Measurements from ENCODE around the gene PTPRU.
"Not testable (repeated sequence)": the region's sequence is repeated elsewhere in the genome, so short reads cannot be mapped to it uniquely, and the experiment has no call there.

PTPRU gene

DNA sequence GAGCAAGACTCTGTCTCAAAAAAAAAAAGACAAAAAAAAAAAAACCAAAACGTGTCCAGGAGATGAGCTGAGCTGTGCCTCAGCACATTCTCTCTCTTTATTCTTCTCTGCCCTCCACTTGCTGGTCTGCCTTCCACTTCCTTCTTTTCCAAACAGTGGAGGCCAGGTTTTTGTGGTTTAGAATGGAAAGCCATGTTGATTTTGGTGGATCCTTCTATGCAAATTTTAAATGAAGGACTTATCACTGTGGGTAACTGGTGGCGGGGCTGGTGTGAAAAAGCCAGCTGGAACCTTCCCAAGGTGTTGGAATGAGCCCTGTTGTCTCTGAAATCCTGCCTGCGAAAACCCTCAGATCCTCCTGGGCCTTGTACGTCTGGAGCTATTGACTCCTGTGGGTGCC is 61.9 kb downstream of the PTPRU start:
- DNase-seq, result no peak

DNA sequence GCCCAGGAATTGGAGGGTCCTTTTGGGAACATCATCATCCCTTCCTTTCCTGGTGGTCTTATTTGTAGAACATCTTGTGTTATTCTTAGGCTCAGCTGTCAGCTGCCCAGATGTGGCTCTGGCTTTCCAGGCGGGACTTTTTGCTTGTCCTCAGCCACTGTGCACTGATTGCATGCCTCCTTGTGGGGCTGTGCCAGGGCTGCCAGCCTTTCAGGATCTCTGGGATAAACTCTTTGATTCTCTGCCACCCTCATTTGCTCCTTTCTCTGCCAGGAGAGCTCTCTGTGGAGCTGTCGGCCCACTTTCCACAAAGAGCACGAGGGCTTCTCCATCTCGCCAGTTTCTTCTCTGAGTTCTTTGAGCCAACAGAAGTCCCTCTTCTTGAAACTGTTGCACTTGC is 63.1 kb downstream of the PTPRU start:
- no peak for DNase-seq

- DNase-seq, result not testable (repeated sequence)
Measured at GRCh38 chr1:29301732-29302131, 65.4 kb downstream of the PTPRU start.

- DNase-seq, result no peak
Measured at GRCh38 chr1:29303201-29304024, 67.1 kb downstream of the PTPRU start.

GRCh38 chr1:29304025-29304684 is 67.8 kb downstream of the PTPRU start:
- DNase-seq, result no peak

GRCh38 chr1:29305943-29306342 is 69.6 kb downstream of the PTPRU start:
- DNase-seq, result no peak

DNA sequence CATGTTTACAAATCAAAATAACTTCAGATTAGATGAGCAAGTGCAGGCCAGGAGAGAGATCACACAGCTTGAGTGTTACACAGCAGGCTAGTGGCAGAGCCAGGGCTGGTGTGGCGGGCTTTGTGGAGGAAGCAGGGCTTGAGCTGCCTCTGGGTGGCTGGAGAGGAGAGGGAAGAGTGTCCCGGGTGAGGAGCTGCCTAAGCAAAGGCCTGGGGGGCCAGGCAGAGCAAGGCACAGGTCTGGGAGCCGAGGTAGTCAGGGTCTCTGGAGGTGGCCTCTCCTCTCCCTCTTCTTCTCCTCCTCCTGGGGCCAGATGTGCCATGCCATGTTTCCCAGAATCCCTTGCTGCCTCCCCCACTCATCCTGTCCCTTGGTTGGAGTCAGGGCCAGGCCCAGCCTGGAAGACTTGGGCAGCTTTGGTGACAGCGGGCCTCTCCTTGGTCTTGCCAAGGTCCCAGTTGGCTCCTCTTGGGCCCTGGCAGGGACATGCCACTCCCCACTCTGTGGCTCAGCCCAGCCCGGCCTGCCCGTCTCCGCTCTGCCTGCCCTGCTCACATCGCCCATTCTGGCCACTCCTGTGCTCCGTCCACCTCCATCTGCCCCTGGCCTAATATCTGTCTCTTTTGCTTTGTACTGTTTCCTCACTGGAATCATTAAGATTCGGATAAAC is 70.3 kb downstream of the PTPRU start:
- no peak for DNase-seq

DNA sequence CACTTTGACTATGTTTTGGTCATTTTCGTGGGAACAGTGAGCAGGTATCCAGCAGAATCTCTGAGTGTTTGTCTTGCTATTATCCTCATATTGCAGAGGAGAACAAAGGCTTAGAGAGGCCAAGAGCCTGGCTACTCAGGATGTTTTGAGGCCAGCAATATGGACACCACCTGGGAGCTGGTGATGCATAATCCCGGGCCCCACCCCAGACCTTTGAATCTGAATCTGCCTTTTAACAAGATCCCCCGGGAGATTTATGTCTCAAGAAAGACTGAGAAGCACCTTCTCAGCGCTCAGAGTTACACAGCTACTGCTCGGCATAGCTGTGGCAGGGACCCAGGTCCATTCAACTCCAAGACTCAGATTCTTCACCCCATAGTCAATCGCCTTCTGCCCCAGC is 72.8 kb downstream of the PTPRU start:
- no peak for DNase-seq

DNA sequence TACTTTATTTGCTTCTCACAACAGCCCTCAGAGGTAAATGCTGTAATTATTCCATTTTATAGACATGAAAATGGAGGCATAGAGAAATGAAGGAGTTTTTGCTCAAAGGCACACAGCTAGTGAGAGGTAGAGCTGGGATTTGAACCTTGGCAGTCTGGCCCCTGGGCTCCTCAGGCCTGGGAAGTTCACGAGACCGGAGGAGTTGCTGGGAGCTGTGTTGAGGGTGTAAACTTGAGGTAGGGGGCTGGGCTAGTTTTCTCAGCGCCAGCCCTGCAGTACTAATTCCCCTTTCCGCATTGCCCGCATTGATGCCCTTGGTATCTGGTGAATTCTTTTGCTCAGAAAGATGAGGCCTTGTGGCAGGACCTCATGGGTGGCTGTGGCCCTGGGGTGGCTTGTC is 73.3 kb downstream of the PTPRU start:
- no peak for DNase-seq

DNA sequence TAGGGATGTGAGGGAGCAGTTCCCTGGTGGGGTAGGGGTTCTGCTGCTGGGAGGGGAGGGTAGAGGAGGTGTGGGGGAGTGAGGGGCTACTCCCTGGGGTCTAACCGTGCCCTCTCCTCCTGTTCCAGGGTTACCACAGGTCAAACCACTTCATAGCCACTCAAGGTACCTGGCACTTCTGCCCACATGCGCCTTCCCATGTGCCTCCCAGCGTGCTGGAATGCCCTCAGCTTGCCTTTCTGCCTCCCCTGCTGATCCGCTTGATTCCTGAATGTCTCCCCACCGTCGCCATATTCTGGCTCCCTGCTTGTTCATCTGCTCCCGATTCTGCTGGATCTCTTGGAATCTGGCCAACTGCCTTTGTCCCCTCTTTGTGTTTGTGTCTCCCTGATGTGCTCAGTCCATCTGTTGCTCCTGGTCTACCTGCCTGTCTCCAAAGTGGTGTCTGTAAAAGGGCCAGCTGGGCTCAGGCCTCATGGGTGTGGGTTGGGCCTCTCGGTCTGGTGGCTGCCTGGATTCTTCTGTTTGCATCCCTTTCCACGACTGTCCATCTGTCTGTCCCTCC is 74.4 kb downstream of the PTPRU start:
- peak; percentile 44 for DNase-seq

GRCh38 chr1:29311352-29312030 is 75.2 kb downstream of the PTPRU start:
- DNase-seq, result no peak

DNA sequence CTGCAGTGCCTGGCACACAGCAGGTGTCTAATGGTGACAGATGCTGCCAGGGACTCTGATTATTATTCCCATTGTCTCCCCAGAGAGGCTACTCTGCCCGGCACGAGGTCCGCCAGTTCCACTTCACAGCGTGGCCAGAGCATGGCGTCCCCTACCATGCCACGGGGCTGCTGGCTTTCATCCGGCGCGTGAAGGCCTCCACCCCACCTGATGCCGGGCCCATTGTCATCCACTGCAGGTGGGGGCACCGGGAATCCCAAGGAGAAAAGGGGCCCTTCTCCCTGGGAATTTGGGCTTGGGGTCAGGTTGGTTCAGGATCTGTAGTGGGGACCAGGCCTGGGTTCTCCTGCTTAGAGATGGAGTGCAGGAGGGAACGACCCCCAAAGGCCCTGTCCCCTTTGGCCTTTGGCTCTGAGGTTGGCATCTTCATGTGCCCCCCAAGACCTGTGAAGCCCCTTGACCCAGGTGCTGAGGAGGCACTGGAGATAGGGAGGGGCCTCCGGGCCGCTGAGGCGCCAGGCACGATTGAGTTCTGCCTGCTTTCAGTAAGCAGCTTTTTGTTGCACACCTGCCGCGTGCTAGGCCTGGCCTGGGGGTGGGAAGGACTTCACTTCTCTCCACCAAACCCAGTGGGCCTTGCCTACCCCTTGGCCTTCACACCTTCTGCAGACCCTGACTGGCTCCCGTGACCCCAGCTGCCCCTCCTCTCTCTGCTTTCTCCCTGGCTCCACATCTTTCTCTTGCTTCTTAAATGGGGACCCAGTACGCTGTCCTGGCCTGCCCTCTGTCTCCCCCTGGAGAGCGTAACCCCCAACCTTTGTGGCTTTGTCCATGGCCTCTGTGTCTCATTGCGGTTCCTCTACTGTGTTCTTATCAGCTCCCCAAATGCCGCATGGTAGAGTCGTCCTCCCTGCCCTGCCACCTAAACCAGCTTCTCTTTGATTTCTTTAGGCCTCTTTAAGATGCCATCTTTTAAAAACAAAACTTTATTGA is 76.4 kb downstream of the PTPRU start:
- no peak for DNase-seq

DNA sequence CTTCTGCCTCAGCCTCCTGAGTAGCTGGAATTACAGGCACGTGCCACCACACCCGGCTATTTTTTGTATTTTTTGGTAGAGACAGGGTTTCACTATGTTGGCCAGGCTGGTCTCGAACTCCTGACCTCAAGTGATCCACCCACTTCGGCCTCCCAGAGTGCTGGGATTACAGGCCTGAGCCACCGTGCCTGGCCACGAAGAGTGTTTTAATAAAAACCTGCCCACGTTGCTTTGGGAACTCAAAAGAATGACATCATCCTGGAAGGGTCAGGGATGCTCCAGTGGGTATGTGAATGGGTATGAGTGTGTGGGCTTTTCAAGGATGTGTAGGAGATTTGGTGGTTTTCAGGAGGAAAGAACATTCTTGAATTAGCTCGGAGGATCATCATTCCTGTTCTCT is 78.4 kb downstream of the PTPRU start:
- DNase-seq, result not testable (repeated sequence)

DNA sequence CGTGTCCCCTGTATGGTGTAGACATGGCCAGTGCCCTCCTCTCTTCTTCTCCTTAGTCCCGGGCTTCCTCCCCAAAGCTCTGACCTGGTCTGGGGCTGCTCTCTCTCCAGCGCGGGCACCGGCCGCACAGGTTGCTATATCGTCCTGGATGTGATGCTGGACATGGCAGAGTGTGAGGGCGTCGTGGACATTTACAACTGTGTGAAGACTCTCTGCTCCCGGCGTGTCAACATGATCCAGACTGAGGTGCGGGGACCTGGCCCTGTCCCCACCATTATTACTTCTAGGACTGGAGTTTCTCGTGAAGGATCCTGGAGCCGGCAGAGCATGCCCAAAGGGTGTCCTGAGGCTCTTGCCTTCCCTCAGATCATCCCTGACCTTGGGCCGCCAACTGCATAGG is 78.9 kb downstream of the PTPRU start:
- no peak for DNase-seq

- no peak for DNase-seq
Measured at GRCh38 chr1:29315876-29316275, 79.6 kb downstream of the PTPRU start.

GRCh38 chr1:29317063-29317915 is 81.0 kb downstream of the PTPRU start:
- DNase-seq, result no peak

GRCh38 chr1:29317916-29318530 is 81.7 kb downstream of the PTPRU start:
- DNase-seq, result no peak

- DNase-seq, result no peak
Measured at GRCh38 chr1:29318724-29319123, 82.4 kb downstream of the PTPRU start.

DNA sequence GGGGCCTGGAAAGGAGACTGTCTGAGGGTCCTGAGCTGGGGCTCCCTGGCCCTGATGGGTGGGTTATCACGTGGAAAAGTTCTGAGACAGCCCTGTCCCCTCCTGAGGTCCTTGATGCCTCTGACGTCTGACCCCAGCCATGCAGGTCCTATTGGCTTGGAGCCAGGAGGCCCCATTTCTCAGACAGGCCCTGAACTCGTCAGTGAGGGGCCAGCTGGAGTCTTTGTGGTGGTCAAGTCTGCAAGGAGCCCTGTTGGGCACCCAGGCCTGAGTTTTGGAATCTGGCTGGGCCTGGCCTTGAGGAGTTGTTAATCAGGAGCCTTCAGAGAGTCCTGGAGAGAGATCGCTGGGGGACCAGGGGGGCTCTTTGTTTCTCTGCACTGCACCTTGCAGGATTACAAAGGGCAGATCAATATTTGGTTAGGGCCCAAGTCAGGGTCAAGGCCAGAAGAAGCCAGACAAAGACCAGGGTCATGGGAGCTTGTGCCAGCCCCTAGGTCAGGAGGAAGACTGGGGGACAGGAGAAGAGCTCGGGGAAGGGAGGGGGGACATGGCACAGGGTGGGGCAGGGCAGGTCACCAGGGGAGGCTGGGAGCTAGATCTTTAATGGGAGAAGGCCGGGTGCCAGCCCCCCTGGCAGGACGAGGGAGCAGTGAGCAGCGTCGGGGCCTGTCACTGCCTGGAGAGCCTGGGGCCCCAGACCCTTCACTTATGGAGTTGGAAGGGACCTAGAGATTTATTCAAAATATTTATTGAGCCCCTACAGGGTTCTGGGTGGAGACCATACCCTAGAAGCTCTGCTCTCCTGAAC is 83.2 kb downstream of the PTPRU start:
- no peak for DNase-seq
